IMR-90 (cell line): ENCODE data around the gene CDK11B. TPM values are rescaled to one million over a fixed set of nuclear protein-coding genes. Genes with fewer than 3 reads are reported as not detected.

Experiments used
- ATAC-seq: fragments of 200-7000 bp; cut with Tn5 transposase; 2 replicates; pipeline ENCODE4 v1.9.1; 2020; ENCODE audit warnings: low read depth, mild to moderate bottlenecking, moderate library complexity
- BruUV-seq: library from RNA; stranded (reverse); fragments of 400-500 nt; replicated peaks from 2 replicates; lab custom pipeline; 2021; lab: Mats Ljungman, UMichigan
- CTCF ChIA-PET: fragments of 300-600 bp; formaldehyde crosslinking; extraction: SDS; loops from one replicate; lab custom pipeline; 2021; ENCODE audit warnings: antibody characterized with exemption; lab: Yijun Ruan, JAX
- POLR2A ChIA-PET: fragments of 300-600 bp; sonication (Branson Sonifier 250); formaldehyde crosslinking; loops from one replicate; lab custom pipeline; 2022; ENCODE audit warnings: antibody characterized with exemption; ENCODE audit not compliant: unreplicated experiment; lab: Charles Lee
- DNase-seq: peaks from one replicate; pipeline ENCODE4 v3.0.0; 2013
- H2AFZ ChIP-seq: replicated peaks from 2 replicates; pipeline ENCODE3; 2013; ENCODE audit warnings: low read length, mild to moderate bottlenecking; ENCODE audit not compliant: poor library complexity
- H2AK5ac ChIP-seq: 2 replicates; pipeline ENCODE4 v1.6.1; 2013; ENCODE audit warnings: low read depth, low read length, inconsistent platforms
- H2AK9ac ChIP-seq: replicated peaks from 2 replicates; pipeline ENCODE3; 2013; ENCODE audit warnings: mild to moderate bottlenecking, low read depth, low read length, moderate library complexity; ENCODE audit not compliant: poor library complexity
- H2BK120ac ChIP-seq: 2 replicates; pipeline ENCODE4 v1.6.1; 2013; ENCODE audit warnings: low read depth, low read length, inconsistent platforms
- H2BK15ac ChIP-seq: 3 replicates; pipeline ENCODE4 v1.6.1; 2013; ENCODE audit warnings: low read depth, low read length, inconsistent platforms
- H2BK20ac ChIP-seq: 2 replicates; pipeline ENCODE4 v1.6.1; 2013; ENCODE audit warnings: low read depth, mild to moderate bottlenecking, inconsistent platforms, low read length, moderate library complexity
- H2BK5ac ChIP-seq: 2 replicates; pipeline ENCODE4 v1.6.1; 2013; ENCODE audit warnings: mild to moderate bottlenecking, low read depth, low read length, inconsistent platforms; ENCODE audit not compliant: poor library complexity, severe bottlenecking
- H3K14ac ChIP-seq: replicated peaks from 2 replicates; pipeline ENCODE4 v1.6.1; 2013; ENCODE audit warnings: low read depth, low read length, inconsistent platforms
- H3K18ac ChIP-seq: 2 replicates; pipeline ENCODE4 v1.6.1; 2013; ENCODE audit warnings: low read depth, low read length, control low read depth
- H3K23ac ChIP-seq: 2 replicates; pipeline ENCODE4 v1.6.1; 2013; ENCODE audit warnings: low read depth, low read length, inconsistent platforms
- H3K27ac ChIP-seq: 2 replicates; pipeline ENCODE4 v1.5.1; 2013; ENCODE audit warnings: mild to moderate bottlenecking, control low read depth, low read length; ENCODE audit not compliant: insufficient read depth
- H3K27me3 ChIP-seq: 2 replicates; pipeline ENCODE4 v1.6.1; 2013; ENCODE audit warnings: low read length; ENCODE audit not compliant: control insufficient read depth, insufficient read depth
- H3K36me3 ChIP-seq: 2 replicates; pipeline ENCODE4 v1.6.1; 2013; ENCODE audit warnings: low read length, mixed read lengths; ENCODE audit not compliant: control insufficient read depth, insufficient read depth
- H3K4ac ChIP-seq: 2 replicates; pipeline ENCODE4 v1.6.1; 2013; ENCODE audit warnings: low read depth, low read length, inconsistent platforms
- H3K4me1 ChIP-seq: 2 replicates; pipeline ENCODE4 v1.6.1; 2013; ENCODE audit warnings: low read length, mixed read lengths; ENCODE audit not compliant: control insufficient read depth, insufficient read depth
- H3K4me2 ChIP-seq: 2 replicates; pipeline ENCODE4 v1.6.1; 2013; ENCODE audit warnings: low read depth, mild to moderate bottlenecking, control low read depth, low read length, moderate library complexity
- H3K4me3 ChIP-seq: 2 replicates; pipeline ENCODE4 v1.5.1; 2013; ENCODE audit warnings: low read depth, mild to moderate bottlenecking, control low read depth, low read length, moderate library complexity; ENCODE audit not compliant: insufficient read depth
- H3K56ac ChIP-seq: 2 replicates; pipeline ENCODE4 v1.6.1; 2013; ENCODE audit warnings: low read length, inconsistent platforms; ENCODE audit not compliant: insufficient read depth; ENCODE audit errors: extremely low read depth
- H3K79me1 ChIP-seq, 2 experiments: 2 replicates each; pipeline ENCODE4 v1.6.1; 2013; ENCODE audit warnings: low read length in 2 of 2, inconsistent platforms in 1 of 2, low read depth in 1 of 2
- H3K9ac ChIP-seq: 2 replicates; pipeline ENCODE4 v1.6.1; 2013; ENCODE audit warnings: low read depth, low read length, control low read depth
- H3K9me1 ChIP-seq: 2 replicates; pipeline ENCODE4 v1.6.1; 2013; ENCODE audit warnings: low read length, inconsistent platforms; ENCODE audit not compliant: insufficient read depth
- H3K9me3 ChIP-seq: 2 replicates; pipeline ENCODE4 v1.6.1; 2013; ENCODE audit warnings: low read length; ENCODE audit not compliant: control insufficient read depth, insufficient read depth
- H4K20me1 ChIP-seq: 2 replicates; pipeline ENCODE4 v1.6.1; 2013; ENCODE audit warnings: low read length, inconsistent platforms; ENCODE audit not compliant: insufficient read depth
- H4K5ac ChIP-seq: 2 replicates; pipeline ENCODE4 v1.6.1; 2013; ENCODE audit warnings: mild to moderate bottlenecking, low read depth, low read length, control low read depth
- H4K8ac ChIP-seq, 2 experiments: 2 replicates each; pipeline ENCODE4 v1.6.1; 2013; ENCODE audit warnings: low read depth in 2 of 2, low read length in 2 of 2, control low read depth in 1 of 2, inconsistent platforms in 1 of 2
- H4K91ac ChIP-seq: 2 replicates; pipeline ENCODE4 v1.6.1; 2013; ENCODE audit warnings: low read depth, low read length, inconsistent platforms; ENCODE audit not compliant: insufficient read depth
- BHLHE40 ChIP-seq: fragments of 150-350 bp; IDR thresholded peaks from 2 replicates; pipeline ENCODE4 v1.6.1; 2016; ENCODE audit warnings: mild to moderate bottlenecking, low read depth, low read length
- MAZ ChIP-seq: IDR thresholded peaks from 2 replicates; pipeline ENCODE4 v1.6.1; 2012; ENCODE audit warnings: low read depth, mild to moderate bottlenecking, low read length, improper control_type of control experiment, moderate library complexity, borderline replicate concordance
- NFE2L2 ChIP-seq: fragments of 150-350 bp; IDR thresholded peaks from 2 replicates; pipeline ENCODE4 v1.6.1; 2016; ENCODE audit warnings: low read depth, mild to moderate bottlenecking, low read length
- RAD21 ChIP-seq: IDR thresholded peaks from 2 replicates; pipeline ENCODE4 v1.6.1; 2012; ENCODE audit warnings: low read length, improper control_type of control experiment
- RCOR1 ChIP-seq: IDR thresholded peaks from 2 replicates; pipeline ENCODE4 v1.6.1; 2012; ENCODE audit warnings: mild to moderate bottlenecking, low read length, improper control_type of control experiment; ENCODE audit not compliant: insufficient replicate concordance
- SMC3 ChIP-seq: fragments of 150-350 bp; IDR thresholded peaks from 2 replicates; pipeline ENCODE4 v1.6.1; 2016; ENCODE audit warnings: low read depth, mild to moderate bottlenecking, antibody characterized with exemption, low read length, moderate library complexity
- WGBS, 2 experiments: methylation state at CpG; one replicate each; pipeline versions ENCODE4 v1.1.5 to v1.1.7; 2013; ENCODE audit warnings: missing lambda C conversion rate in 2 of 2; ENCODE audit not compliant: insufficient read length in 1 of 2; ENCODE audit errors: extremely low coverage in 2 of 2; 5-methylcytosine and 5-hydroxymethylcytosine counted together
- dilution Hi-C: fragments of 300-500 bp; cut with HindIII; formaldehyde crosslinking; loops from one replicate; pipeline ENCODE4 v1.14.3; 2018; ENCODE audit warnings: low sequenced_read_pairs; ENCODE audit not compliant: unreplicated experiment
- in situ Hi-C: fragments of 300-500 bp; cut with MboI; formaldehyde crosslinking; loops from 3 replicates; pipeline ENCODE4 v1.14.3; 2019; ENCODE audit warnings: low sequenced_read_pairs, inconsistent platforms, mixed read lengths
- intact Hi-C: fragments of 100-400 bp; cut with micrococcal nuclease; formaldehyde crosslinking; loops from 2 replicates; pipeline ENCODE4 v1.10.0; 2022
- polyA plus RNA-seq, 3 experiments: library from polyadenylated mRNA; depleted of rRNA; stranded (reverse); fragments of >200 nt; gene quantifications; 2 replicates each; pipeline ENCODE4 v1.2.3, GENCODE V29; 2012; ENCODE audit warnings: low replicate concordance in 1 of 3
- total RNA-seq: library from RNA; depleted of rRNA; stranded (reverse); fragments of >200 nt; gene quantifications from 2 replicates; pipeline ENCODE4 v1.2.3, GENCODE V29; 2012

CDK11B gene
- total and polyA plus RNA-seq, 2 of the 4 experiments (the other 2 are of a cell fraction) = 8.2 to 19.1 TPM

DNA sequence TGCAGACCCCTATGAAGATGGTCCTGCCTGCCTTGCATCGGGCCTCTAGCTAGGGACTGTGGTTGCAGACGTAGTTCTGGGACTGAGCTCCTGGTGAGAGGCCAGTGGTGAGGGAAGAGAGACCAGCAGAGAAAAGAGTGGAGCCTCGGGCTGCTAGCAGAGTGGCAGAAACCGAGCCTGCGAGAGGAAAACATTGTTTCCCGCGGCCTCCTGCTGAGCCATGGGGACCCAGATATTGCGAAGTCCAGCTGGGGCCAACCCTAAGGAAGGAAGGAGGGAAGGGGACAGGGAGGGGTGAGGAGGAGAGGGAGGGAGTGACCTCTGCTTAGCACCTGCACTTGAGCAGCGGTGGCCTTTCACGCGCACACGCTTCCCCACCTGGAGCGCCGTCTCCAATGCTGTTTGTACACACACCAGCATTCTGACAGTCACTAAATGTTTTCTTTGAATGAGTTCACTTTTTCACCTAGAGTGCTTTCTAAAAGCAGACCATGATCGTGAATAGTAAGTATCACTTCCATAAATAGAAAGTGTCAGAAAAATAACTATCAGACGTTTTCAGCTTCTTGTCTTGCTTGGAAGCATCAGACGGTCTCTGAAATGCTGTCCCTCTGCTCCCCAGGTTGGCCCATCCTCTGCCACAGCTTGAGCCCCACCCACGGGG, 56.4 kb downstream of the CDK11B start:
- DNase-seq = no peak
- POLR2A ChIA-PET = interaction anchor here (1.1 kb wide), 1 partner anchor 11 kb away, joined by 3 read pairs; no protein-coding TSS in a partner anchor
- Histone ChIP-seq H3K14ac (no peak overlapping the region), H2AK9ac (no peak overlapping the region), H4K8ac (no peak overlapping the region), H2BK5ac (no peak overlapping the region), H2BK120ac (no peak overlapping the region), H3K79me1 (no peaks in the 10 kb centered on the region), H3K9me1 (no peaks in the 10 kb centered on the region), H3K9ac (no peak overlapping the region), H3K4ac (no peak overlapping the region), H4K20me1 (no peaks in the 10 kb centered on the region), H2AFZ (no peak overlapping the region), H2BK15ac (no peak overlapping the region), H3K23ac (no peak overlapping the region), H3K4me2 (no peak overlapping the region), H3K9me3 (no peaks in the 10 kb centered on the region), H3K36me3 (no peaks in the 10 kb centered on the region), H3K27me3 (peaks cover 7% of the 10 kb centered on the region; the same call in 1 of the 2 replicates), H3K27ac (no peak overlapping the region), H2BK20ac (no peak overlapping the region), H4K5ac (no peak overlapping the region), H3K18ac (no peak overlapping the region), H4K91ac (no peak overlapping the region), H3K56ac (no peak overlapping the region), H2AK5ac (no peak overlapping the region), H3K4me3 (no peak overlapping the region), H3K4me1 (peaks cover 9% of the 10 kb centered on the region; the same call in 1 of the 2 replicates)
- TF ChIP-seq SMC3 (no peak), MAZ (no peak), RCOR1 (no peak), RAD21 (no peak), BHLHE40 (no peak), NFE2L2 (no peak)
- intact Hi-C loops = no loop called here
- CTCF ChIA-PET = no interaction called here
- ATAC-seq = no peak
- dilution Hi-C loops = no loop called here
- 65% methylated on average over 5 of the region's 18 CpGs; no CpG with 5 or more reads in 1 of the 2 experiments for WGBS, 2 experiments
- in situ Hi-C loops = no loop called here
- no TSS peak for BruUV-seq
